GM19395 (cell line): ENCODE measurements around the gene NTRK1.

Experiments
- ATAC-seq: cut with Tn5 transposase; IDR thresholded peaks from one replicate; pipeline ENCODE4 v1.9.1; 2021; ENCODE audit warnings: mild to moderate bottlenecking, moderate library complexity; ENCODE audit not compliant: unreplicated experiment

Gene NTRK1

DNA sequence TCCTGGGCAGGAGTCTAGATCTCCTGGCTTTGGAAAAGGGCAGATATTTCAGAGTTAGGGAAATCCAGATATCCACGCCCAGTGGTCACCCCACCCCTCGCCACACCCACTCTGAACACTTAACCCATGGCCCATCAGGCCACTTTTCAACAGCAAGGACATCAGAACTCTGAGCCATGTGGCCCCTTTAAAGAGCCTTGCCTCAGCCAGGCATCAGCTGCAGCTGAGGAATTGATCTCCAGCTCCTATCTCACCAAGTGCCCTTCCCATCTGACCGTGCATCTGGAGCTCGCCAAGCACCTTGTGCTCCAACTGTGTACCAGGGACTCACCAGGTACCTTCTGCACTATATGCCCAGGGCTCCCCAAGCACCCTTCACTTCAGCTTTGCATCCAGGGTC lies 23.8 kb upstream of the NTRK1 start:
- ATAC-seq, result no peak

DNA sequence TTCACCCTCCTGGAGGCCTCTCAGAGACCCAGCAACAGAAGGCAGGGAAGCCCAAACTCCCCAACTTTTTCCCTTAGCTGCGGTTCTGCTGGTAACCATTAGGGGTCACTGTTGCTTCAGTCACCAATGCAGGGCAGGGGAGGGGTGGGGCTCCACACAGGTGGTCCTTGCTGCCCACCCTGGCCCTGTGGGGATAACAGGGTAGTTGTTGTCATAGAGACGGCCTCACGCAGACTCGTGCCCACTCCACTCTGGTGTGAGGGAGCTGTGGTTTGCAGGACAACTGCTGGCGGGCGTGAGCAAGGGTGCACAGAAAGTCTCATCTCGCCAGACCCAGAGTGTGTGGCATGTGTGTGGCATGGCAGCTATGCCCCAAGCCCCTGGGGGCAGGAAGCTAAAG lies 21.7 kb upstream of the NTRK1 start:
- ATAC-seq, result no peak

DNA sequence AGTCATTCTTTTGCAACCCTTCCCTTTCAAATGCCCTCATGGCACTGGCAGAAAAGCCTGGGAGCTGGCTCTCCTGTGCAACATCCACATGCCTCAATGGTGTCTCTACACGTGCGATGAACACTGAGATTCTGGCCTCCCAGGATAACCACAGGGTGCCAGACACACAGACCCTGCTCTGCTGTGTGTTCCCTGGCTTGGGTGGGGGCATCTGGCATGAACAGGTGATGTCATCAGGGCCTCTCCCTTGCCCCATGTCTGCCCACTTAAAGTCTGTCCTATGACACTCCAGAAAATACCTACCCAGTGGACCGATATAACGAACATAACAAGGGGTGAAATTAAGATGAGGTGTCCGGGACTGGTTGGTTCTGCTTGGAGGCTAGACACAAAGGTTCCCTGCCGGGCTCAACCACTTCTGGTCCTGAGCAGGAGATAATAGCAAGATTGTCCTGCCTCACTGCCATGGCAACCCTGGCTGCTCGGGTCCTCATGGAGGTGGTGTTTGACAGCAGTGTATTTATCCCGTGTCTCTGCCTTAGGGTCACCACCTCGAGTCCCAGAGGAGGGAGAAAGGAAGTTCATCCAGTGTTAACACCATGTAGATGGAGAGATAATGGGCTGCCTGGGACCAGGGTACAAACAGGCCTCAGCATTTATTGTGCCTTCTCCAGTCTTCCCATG lies 21.1 kb upstream of the NTRK1 start:
- ATAC-seq, result no peak

DNA sequence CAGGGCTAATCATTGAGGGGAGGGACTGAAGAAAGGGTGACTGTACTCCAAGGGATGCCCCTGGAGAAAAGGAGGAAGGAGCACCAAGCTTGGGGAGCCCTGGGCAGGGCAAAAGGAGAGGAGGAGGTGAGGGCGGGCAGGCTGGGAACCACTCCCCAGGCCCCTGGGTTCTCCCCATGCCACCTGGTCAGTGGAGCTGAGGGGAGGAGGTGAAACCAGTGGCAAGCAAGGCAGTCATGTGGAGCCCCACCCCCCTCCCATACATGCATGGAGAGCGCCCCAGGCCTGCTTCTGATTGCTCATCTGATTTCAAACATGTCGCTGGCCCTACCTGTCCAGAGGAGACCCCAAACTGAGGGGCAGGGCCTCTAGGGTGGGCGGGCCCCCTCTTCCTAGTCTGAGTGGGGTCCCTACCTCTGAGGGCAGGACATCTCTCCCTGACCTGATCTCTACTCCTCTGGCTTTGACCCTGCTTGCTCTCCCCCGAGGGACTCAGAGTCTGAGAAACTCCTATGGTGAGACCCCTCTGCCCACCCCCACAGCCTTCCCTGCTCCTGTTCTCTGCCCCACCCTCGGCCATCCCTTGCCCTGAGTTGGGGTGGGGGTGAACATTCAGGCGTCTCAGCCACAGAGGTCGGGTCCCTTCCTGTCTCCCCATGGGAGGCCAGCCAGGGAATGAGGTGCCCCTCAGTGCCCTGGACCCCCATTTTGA lies 20.3 kb upstream of the NTRK1 start:
- ATAC-seq, result no peak

DNA sequence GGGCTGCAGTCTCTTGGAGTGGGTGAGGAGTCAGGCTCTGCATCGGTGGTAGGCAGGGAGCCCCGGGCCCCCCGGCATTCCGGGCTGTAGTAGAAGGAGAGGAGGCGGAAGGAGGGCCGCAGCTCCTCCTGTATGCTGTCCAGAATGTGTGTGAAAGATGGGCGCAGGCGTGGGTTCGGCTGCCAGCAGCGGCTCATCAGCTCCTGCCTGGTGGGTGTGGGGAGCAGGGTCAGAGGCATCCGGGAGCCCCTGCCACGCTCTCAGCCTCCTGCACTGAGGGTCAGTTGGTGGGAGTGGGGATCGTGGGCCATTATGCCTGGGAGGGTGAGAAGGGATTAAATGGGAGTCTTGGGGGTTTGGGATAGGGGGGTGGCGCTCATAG lies 19.8 kb upstream of the NTRK1 start:
- no peak for ATAC-seq

DNA sequence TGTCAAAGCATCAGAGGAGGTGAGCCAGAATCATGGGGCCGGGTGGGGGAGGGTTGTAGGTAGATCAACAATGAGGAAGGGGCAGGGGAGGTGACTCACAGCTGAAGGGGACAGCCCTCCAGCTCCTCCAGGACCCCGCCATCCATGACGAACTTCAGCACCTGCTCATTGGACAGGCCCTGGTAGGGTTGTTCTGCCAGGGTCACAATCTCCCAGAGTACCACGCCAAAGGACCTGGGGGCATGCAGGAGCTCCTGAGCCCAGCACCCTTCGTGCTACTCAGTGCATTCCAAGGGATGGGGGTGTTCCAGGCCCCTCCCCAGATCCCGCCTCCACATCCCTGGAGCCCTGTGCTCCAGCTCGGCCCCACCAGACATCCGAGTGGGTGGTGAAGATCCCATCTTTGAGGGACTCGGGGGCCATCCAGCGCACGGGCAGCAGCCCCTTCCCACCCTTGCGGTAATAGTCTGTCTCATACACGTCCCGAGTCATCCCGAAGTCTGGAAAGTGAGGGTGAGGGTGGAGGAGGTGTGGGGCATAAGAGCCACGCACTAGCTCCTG lies 19.3 kb upstream of the NTRK1 start:
- no peak for ATAC-seq

DNA sequence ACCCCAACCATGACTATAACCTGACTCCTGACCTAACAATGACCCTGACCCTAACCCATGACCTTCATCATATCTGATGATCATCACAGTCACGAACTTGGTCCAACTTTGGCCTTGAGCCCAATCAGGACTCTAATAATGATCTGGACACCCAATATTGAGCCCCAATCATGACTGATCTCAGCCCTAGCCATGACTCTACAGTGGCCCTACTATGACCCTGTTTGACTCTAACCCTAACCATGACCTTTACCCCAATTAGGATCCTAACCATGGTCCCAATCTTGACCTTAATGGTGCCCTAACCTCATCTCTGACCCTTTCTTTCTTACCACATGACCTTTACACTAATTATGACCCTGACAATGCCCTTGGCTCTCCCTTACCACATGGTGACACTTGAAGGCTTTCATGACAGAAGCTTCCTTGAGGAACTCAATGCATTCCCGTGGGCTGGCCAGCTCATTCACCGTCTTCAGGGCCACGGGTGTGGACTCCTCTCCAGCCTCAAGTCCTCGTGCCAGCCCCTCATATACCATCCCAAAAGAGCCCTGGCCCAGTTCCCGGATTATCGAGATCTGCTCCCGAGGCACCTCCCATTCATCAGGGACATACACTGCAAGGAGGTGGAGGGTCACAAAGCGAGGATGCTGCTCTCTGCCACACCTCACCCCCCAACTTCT lies 17.9 kb upstream of the NTRK1 start:
- no peak for ATAC-seq

DNA sequence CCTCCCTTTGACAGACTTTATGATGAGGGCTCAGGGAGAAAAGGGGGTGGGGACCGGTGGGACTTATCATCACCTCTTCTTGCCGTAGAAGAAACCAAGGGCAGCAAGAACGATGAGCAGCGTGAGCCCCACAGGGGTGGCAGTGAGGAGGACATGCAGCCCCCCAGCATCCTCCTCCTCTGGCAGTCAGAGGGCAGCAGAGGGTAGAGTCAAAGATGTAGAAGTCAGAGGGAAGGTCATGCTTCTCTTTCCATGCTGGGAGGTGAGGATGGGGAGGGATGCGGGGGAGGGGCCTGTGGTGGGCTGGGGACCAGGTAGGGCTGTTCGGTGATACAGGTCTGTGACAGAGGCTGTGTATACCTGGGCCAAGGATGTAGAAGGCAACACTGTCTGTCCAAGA lies 16.6 kb upstream of the NTRK1 start:
- no peak for ATAC-seq

DNA sequence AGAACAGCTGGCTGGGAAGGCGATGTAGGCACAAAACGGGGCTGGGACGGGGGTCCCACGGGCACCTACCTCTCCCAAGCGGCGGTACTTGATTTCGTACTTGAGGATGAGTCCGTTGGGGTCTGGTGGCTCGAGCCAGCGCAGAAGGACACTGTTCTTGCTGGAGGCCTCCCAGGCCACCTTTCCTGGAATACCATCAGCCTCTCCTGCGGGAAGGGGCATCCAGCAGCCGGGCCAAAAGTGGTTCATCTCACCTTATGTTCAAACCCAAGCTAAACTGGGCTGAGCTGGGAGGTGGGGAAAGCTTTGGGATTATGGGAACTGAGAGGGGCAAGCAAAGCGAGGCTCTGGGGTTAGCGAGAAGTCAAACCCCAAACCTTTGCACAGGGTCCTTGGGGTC lies 16.0 kb upstream of the NTRK1 start:
- ATAC-seq, result no peak

DNA sequence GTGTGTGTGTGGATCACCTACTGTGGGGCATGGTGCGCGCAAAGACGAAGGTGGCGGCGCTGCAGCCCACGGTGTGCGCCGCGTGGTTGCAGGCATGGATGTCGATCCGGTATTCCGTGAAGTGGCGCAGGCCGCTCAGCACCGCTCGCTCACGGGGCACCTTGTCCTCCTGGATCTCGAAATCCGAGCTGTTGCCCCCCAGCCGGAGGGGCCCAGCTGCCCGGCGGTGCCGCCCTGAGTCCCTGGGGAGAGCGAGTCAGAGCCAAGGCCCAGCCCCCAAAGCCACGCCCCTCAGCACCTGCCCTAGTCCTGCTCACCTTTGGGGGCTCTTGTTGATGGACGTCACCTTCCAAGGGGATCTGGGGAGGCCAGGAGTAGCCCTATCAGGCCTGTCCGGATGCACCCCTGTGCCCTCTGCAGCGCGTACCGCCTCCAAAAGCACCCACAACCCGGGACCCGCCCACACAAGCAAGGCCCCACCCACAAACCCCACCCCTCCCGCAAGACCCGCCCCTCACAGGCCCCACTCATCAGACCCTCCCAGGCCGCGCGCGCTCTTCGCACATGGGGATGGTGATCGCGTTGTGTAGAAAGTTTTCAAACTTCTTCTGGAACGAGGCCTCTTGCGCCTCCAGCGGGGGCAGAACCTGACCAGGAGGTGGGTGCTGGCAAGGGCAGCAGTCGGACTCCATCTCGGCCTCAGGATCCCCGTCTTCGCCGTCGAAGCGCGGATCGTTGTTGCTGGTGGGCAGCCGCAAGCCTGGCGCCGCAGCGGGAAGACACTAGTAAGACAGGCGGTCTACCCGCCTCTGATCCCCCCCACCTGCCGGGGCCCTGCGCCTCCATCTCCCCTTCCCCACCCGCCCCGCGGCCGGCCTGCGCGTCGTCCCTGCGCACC lies 15.4 kb upstream of the NTRK1 start:
- ATAC-seq, result no peak

DNA sequence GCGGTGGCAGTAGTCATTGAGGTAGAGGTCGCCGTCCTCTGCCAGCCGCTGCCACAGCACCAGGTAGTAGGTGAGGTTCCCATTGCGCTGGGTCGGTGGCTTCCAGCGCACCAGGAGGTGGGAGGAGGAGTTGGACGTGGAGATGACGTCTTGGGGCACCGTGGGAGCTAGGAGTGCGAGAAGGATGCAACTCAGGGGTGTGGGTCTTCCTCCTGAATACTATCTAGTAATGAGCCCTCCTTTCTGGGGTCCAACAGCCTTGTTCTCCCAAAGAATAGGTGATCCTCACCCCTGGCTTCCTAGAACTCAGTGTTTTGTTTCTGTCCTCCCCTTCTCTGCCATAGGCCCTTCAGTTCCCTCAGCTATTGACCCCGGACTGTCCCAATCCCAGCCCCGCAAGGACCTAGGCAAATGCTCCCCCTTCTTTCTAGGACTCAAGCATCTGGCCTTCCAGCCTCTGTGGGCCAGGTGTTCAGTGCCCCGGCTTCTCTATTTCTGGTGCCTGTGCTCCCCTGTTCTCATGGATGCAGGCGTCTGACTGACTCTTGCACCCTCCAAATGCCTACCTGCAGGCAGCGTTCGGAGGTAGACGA lies 14.6 kb upstream of the NTRK1 start:
- no peak for ATAC-seq

DNA sequence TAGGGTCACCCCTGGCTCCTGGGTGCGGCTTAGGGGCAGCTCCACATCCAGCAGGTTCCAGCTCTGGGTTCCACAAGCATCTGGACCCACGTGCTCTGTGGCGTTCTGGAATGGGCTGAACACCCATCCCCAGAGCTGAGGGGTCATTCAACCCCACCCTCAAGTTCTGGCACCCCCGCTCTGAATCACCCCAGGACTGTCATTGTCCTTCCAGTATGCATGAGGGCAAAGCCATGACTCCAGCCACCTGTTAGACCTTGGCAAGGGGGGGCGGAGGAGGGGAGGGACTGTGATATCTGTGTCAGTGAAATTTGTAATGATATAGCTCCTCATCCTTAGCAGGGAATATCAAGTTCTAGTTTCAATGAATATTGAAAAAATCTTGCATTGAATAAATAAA lies 14.0 kb upstream of the NTRK1 start:
- ATAC-seq, result no peak

DNA sequence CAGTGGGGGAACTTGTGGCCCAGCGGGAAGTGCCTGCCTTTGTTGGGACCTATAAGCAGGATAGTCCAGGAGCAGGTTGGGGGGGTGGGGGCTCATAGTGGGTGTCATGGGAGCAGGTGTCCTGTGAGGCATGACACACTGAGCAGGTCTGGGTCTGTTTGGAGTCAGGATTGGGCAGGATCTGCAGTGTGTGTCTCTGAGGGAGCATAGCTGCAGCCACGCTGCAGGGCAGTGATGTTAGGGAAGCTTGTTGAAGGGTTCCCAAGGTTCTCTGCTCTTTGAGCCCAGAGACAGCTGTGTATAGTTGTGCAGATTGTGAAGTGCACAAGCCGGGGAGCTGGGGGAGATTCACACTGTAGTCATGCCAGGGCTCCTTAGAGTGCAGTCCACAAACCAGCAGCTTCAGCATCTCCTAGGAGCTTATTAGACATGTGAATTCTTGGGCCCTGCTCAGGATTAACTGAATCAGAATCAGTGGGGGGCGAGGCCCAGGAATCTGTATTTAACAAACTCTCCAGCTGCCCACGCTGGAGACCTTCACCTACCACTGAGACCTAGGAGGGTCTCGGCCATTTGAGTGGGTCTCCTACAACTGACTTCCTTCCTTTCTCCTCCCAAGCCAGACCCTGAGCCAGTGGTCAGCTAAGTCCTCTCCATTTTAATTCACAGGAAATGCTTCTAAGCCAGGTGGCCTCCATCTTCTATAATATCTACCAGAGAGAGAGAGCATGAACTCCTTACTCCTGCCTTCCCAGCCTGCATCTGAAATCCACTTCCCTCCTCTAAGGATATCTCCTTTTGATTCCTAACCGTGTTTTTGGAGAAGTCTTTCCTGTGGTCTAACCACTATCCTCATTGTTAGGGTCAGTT lies 12.8 kb upstream of the NTRK1 start:
- no peak for ATAC-seq

DNA sequence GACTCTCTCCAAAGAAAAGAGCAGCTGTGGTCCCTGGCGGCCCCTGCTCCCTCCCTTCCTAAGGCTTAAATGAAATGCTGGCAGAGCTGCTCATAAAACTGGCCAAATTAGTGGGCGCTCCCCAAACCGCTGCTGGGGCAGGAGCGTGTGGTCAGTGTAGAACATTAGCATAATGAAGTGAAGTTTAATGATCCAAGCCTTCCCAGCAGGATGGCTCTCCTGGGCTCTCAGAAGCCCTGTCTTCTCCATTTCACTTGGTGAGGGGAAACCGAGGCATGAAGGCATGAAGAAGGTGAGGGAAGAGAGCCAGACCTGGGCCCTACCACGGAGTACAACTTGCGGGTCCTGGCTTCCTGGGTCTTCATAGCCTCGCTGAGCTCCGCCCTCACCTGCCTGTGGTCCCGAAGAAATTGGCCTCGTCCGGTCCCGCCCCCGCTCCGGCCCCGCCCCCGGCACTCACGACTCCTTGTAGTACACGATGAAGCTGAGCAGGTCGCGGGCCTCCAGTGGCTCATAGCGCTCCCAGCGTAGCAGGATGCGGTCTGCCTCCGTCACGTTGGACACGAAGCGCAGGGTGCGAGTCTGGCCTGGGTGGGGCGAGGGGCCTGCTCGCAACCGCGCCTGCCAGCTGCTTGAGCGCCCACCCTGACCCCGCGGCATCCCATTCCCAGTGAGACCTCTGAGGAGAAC lies 12.1 kb upstream of the NTRK1 start:
- ATAC-seq, result no peak

DNA sequence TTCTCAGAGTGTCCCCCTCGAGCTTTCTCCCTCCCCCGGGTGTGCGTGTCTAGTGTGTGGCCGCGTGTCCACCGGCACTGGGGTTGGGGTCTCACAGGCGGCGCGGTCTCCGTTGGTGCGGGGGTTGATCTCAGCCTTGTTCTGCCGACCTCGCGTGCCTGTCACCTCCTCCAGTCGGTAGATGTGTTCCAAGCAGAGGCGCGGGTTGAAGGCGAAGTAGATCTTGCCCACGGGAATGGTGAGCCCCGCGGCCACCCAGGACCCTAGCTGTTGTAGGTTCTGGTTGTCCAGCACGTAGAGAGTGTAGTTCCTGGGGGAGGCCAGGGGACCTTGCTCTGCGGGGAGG lies 11.5 kb upstream of the NTRK1 start:
- no peak for ATAC-seq

DNA sequence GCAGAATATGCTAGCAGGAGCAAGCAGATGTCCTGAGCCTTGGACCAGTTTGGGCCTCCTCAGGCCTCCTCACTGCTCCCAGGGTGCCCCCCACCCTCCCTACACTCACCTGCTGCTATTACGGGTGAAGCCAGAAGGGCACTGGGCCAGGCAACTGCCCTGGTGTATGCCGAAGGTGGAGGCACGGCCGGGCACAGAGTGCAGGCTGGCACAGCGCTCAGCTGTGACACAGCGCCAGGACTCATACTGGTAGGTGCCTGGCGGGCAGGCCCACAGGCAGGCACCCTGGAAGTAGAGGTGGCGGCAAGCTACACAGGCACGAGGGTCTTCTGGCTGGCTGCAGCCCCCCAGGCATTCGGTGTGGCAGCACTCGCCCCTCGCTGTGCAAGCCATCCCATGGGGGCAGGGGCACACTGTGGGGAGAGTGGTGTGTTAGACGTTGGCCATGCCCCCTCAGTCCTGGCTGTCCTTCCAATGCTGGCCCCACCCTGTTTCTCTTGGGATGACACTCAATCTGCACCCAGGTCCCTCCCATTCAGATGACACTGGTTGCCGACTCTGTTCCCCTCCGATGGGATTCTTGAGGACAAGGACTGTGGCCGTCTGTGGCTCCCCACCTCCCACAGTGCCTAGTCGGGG lies 8.8 kb upstream of the NTRK1 start:
- no peak for ATAC-seq

DNA sequence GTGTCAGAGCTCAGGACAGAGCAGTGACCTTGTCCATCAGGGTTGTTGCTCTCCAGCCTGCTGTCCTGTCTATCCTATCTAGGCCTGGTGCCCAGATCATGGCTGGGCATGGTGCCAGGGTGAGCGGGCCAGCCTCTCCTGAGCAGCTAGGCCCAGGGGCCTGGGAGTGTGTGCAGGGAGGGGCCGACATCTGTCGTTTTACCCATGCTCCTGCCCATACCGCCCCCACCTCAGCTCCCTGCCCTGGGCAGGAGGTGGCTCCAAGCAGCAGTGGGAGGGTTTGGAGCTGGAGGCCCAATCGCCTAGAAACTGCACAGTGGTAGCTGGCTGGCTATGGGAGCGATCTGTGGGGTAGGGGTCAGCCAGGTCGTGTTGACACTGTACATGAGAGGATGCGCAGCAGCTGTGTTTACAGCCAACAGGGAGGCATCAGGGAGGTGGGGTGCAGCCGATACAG lies 8.2 kb upstream of the NTRK1 start:
- ATAC-seq, result no peak

DNA sequence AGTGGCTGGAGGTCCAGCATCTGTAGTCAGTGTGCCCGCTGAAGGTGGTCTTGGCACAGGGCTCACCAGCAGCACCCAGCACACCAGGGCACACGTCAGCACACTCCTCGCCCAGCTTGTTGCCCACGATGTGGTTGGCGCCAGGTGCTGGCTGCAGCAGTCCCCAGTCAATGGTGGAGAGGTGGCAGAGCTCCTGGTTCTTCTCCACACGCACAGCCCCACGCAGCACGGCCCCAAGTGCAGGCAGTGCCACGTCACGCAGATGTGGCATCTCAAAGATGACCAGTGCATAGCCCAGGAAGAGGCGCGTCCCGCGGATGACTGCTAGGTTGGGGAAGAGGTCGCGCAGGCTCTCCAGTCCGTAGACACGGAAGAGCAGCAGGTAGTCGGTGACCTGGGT lies 6.9 kb upstream of the NTRK1 start:
- ATAC-seq, result no peak

DNA sequence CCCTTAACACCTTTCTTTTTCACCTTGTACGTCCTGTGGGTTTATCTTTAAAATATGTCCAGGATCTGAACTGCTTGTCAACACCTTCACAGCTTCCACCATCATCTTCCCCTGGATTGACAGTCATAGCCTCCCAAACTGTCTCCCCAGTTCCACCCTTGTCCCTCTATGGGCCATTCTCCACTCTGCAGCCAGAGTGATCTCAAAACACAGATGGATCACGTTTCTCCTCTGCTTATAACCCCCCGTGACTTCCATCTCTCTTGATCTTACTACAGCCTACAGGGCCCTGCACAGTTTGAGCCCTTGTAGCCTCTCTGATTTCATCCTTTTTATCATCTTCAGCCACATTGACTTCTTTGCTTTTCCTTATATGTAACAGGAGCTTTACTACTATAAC lies 6.0 kb upstream of the NTRK1 start:
- no peak for ATAC-seq
